ENCODE results near the gene PLB1.

PLB1 gene

GRCh38 chr2:28544405-28544921 lies 48.6 kb downstream of the PLB1 start:
- H3K9ac ChIP-seq (ENCODE audit: low read depth, low read length): no peak overlapping the region
- no peak overlapping the region for H3K27ac ChIP-seq (ENCODE audit: low read length)
- no peak overlapping the region for H3K4me2 ChIP-seq (ENCODE audit: insufficient read depth, low read length)
- 0 out of 2 replicates have a peak, but pooled peaks cover 5% of the 10 kb centered on the region for H4K20me1 ChIP-seq (ENCODE audit: insufficient read depth, low read length)
- no peak for ATAC-seq (ENCODE audit: insufficient read depth, low read depth)
- no peaks in the 10 kb centered on the region for H3K4me1 ChIP-seq (ENCODE audit: insufficient read depth, low read length)
- no peak overlapping the region for H3K4me3 ChIP-seq (ENCODE audit: low read depth in 1 of 2, low read length in 2 of 2)
- no peaks in the 10 kb centered on the region for H3K79me2 ChIP-seq (ENCODE audit: insufficient read depth, low read length)
- H3K36me3 ChIP-seq (ENCODE audit: insufficient read depth, low read length): no peaks in the 10 kb centered on the region
- no peak for DNase-seq
- TF ChIP-seq EZH2 (IDR thresholded peaks at IDR 0.05; ENCODE audit: borderline replicate concordance, low read depth, low read length, severe bottlenecking): no peak
- no peak for TF ChIP-seq CTCF (IDR thresholded peaks at IDR 0.05; ENCODE audit: borderline replicate concordance, extremely low read depth, low read length, poor library complexity, severe bottlenecking)
- H3K9me3 ChIP-seq (ENCODE audit: insufficient read depth, low read length, severe bottlenecking): no peaks in the 10 kb centered on the region
- peaks cover 10% of the 10 kb centered on the region for H3K27me3 ChIP-seq (ENCODE audit: insufficient read depth, low read length, poor library complexity)
- H2AFZ ChIP-seq (ENCODE audit: low read depth, low read length): no peak overlapping the region

- Histone ChIP-seq H2AFZ (ENCODE audit: low read depth, low read length) (no peak overlapping the region), H3K4me3 (ENCODE audit: low read depth in 1 of 2, low read length in 2 of 2) (no peak overlapping the region), H3K9ac (ENCODE audit: low read depth, low read length) (no peak overlapping the region), H3K4me1 (ENCODE audit: insufficient read depth, low read length) (no peaks in the 10 kb centered on the region), H4K20me1 (ENCODE audit: insufficient read depth, low read length) (0 out of 2 replicates have a peak, but pooled peaks cover 4% of the 10 kb centered on the region), H3K4me2 (ENCODE audit: insufficient read depth, low read length) (no peak overlapping the region), H3K27me3 (ENCODE audit: insufficient read depth, low read length, poor library complexity) (peaks cover 10% of the 10 kb centered on the region), H3K36me3 (ENCODE audit: insufficient read depth, low read length) (no peaks in the 10 kb centered on the region), H3K79me2 (ENCODE audit: insufficient read depth, low read length) (no peaks in the 10 kb centered on the region), H3K9me3 (ENCODE audit: insufficient read depth, low read length, severe bottlenecking) (no peaks in the 10 kb centered on the region), H3K27ac (ENCODE audit: low read length) (no peak overlapping the region)
- ATAC-seq (ENCODE audit: insufficient read depth, low read depth) (no peak), DNase-seq (no peak)
- no peak for TF ChIP-seq EZH2 (IDR thresholded peaks at IDR 0.05; ENCODE audit: borderline replicate concordance, low read depth, low read length, severe bottlenecking)
- TF ChIP-seq CTCF (IDR thresholded peaks at IDR 0.05; ENCODE audit: borderline replicate concordance, extremely low read depth, low read length, poor library complexity, severe bottlenecking): no peak
These were observed 49.2 kb downstream of the PLB1 start for GRCh38 chr2:28544922-28545589.

- TF ChIP-seq CTCF (IDR thresholded peaks at IDR 0.05; ENCODE audit: borderline replicate concordance, extremely low read depth, low read length, poor library complexity, severe bottlenecking) (no peak), EZH2 (IDR thresholded peaks at IDR 0.05; ENCODE audit: borderline replicate concordance, low read depth, low read length, severe bottlenecking) (no peak)
- Histone ChIP-seq H3K4me1 (ENCODE audit: insufficient read depth, low read length) (no peaks in the 10 kb centered on the region), H3K79me2 (ENCODE audit: insufficient read depth, low read length) (no peaks in the 10 kb centered on the region), H2AFZ (ENCODE audit: low read depth, low read length) (no peak overlapping the region), H4K20me1 (ENCODE audit: insufficient read depth, low read length) (no peaks in the 10 kb centered on the region), H3K36me3 (ENCODE audit: insufficient read depth, low read length) (no peaks in the 10 kb centered on the region), H3K9ac (ENCODE audit: low read depth, low read length) (no peak overlapping the region), H3K27ac (ENCODE audit: low read length) (no peak overlapping the region), H3K9me3 (ENCODE audit: insufficient read depth, low read length, severe bottlenecking) (no peaks in the 10 kb centered on the region), H3K4me3 (ENCODE audit: low read depth in 1 of 2, low read length in 2 of 2) (no peak overlapping the region), H3K4me2 (ENCODE audit: insufficient read depth, low read length) (no peak overlapping the region), H3K27me3 (ENCODE audit: insufficient read depth, low read length, poor library complexity) (peaks cover 10% of the 10 kb centered on the region)
- DNase-seq (no peak), ATAC-seq (ENCODE audit: insufficient read depth, low read depth) (peak; percentile 40; the same call in 1 of the 3 replicates)
These were observed 49.8 kb downstream of the PLB1 start for GRCh38 chr2:28545590-28546200.

Measured in DND-41 (cell line).